CD4-positive, alpha-beta T cell treated with Interleukin-4 for 4 hours (primary cell): Measurements from ENCODE around the gene PACS2.

Experiments used
- DNase-seq: peaks from one replicate; pipeline ENCODE4 v3.0.0-alpha.2; 2020

Gene PACS2

GRCh38 chr14:105427412-105427811, 112.9 kb downstream of the PACS2 start:
- no peak for DNase-seq

GRCh38 chr14:105427936-105428485, 113.5 kb downstream of the PACS2 start:
- DNase-seq: no peak

GRCh38 chr14:105430042-105430441, 115.5 kb downstream of the PACS2 start:
- DNase-seq: no peak

GRCh38 chr14:105430565-105430964, 116.0 kb downstream of the PACS2 start:
- no peak for DNase-seq

- no peak for DNase-seq
These were observed 116.7 kb downstream of the PACS2 start for GRCh38 chr14:105431256-105431655.

- no peak for DNase-seq
These were observed 118.1 kb downstream of the PACS2 start for GRCh38 chr14:105432657-105433056.

- DNase-seq: no peak
These were observed 118.6 kb downstream of the PACS2 start for GRCh38 chr14:105433161-105433605.

- no peak for DNase-seq
These were observed 121.9 kb downstream of the PACS2 start for GRCh38 chr14:105436402-105436801.

GRCh38 chr14:105436891-105437722, 122.6 kb downstream of the PACS2 start:
- DNase-seq: no peak

GRCh38 chr14:105437723-105438500, 123.4 kb downstream of the PACS2 start:
- no peak for DNase-seq

GRCh38 chr14:105439179-105439578, 124.6 kb downstream of the PACS2 start:
- no peak for DNase-seq

- DNase-seq: no peak
These were observed 125.4 kb downstream of the PACS2 start for GRCh38 chr14:105439710-105440553.

- DNase-seq: no peak
These were observed 126.0 kb downstream of the PACS2 start for GRCh38 chr14:105440554-105440900.

- DNase-seq: no peak
These were observed 126.4 kb downstream of the PACS2 start for GRCh38 chr14:105440992-105441391.

- DNase-seq: no peak
These were observed 127.6 kb downstream of the PACS2 start for GRCh38 chr14:105442125-105442524.

- no peak for DNase-seq
These were observed 128.3 kb downstream of the PACS2 start for GRCh38 chr14:105442834-105443233.

GRCh38 chr14:105444859-105445258, 130.3 kb downstream of the PACS2 start:
- no peak for DNase-seq

- no peak for DNase-seq
These were observed 130.7 kb downstream of the PACS2 start for GRCh38 chr14:105445290-105445689.

GRCh38 chr14:105445901-105446845, 131.6 kb downstream of the PACS2 start:
- DNase-seq: no peak

- DNase-seq: no peak
These were observed 132.4 kb downstream of the PACS2 start for GRCh38 chr14:105446971-105447370.
